HTR-8/SVneo (cell line): ENCODE data around the gene TAGLN2.

Experiments used
- DNase-seq: peaks from one replicate; pipeline ENCODE4 v3.0.0; 2011; ENCODE audit warnings: low spot score, mixed read lengths; ENCODE audit not compliant: insufficient read length
- FAIRE-seq: peaks from 2 replicates; lab custom pipeline; 2011; peaks lifted over from hg19 to GRCh38; lab: Jason Lieb, UNC

The TAGLN2 gene

DNA sequence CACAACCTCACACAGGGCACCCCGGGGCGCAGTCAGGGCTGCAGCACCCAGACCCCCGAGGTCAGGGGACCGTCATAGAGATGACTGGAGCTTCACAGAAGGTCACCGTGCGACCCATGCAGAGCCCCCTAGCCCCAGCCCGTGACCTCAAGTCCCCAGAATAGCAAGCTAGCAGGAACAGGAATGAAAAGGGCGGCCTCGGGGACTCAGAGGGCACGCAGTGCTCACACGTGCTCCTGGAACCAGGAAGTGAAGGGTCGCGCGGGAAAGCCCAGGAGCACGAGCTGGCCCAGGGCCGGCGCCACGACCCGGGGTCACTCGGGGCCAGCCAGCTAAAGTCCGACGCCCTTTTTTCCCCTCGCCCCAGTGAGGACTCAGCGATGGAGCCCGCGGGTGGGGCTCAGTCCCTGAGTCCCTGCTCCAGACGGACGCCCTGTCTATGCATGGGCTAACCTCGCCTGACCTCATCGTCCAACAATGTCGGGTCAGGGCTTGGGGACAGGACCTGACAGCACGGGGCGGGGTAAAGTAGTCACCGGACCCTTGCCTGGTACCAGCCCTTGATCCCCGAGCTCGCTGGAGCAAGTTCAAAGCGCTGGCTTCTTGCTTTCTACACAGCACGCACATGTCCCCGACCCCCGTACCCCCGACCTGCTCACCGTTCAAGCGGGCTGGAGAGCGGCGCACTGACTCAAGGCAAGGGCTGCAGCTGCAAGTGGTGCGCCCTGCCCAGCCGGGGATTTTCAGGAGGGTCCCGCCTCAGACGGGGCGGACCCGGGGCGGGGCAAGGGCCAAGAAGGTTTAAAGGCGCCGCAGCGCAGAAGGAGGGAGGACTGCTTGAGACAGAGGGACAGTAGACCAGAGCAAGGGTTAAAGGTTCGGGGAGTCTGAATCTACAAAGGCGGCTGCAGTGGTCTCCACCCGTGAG is at the start of gene TAGLN2:
Gene TAGLN2 (minus strand): TSS at position 717 of the 928 bp plus-strand sequence. CDS start 4,998 bp downstream, outside the sequence.
- peak; percentile 86 for DNase-seq
- no peak for FAIRE-seq

DNA sequence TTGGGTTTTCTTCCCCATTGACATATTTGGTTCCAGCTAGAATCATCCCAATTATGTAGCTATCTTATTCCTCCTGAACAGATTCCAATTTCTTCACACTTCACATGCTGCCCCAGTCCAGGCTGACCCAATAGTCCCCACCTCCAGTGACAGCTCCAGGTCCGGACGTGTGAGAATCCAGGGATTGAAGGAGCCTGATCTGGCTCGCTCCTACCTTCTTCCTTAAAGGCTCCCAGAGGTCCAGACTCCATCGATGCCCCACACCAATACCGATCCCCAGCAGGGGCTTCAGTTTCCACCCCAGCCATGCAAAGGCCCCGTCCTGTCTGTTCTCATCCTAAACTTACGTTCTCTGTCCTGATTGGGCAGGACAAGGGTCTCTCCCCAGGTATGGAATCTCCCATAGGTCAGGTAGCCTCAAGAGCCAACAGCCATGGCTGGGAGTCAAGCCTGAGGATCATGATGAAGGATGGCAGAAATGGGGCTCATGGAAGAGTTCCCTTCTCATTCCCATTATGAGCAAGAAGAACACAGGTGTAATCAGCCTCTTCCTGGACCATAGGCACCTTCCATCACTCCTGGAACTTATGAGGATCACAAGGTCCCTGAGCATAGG is 49.2 kb upstream of the TAGLN2 start:
- DNase-seq: no peak
- FAIRE-seq: no peak

DNA sequence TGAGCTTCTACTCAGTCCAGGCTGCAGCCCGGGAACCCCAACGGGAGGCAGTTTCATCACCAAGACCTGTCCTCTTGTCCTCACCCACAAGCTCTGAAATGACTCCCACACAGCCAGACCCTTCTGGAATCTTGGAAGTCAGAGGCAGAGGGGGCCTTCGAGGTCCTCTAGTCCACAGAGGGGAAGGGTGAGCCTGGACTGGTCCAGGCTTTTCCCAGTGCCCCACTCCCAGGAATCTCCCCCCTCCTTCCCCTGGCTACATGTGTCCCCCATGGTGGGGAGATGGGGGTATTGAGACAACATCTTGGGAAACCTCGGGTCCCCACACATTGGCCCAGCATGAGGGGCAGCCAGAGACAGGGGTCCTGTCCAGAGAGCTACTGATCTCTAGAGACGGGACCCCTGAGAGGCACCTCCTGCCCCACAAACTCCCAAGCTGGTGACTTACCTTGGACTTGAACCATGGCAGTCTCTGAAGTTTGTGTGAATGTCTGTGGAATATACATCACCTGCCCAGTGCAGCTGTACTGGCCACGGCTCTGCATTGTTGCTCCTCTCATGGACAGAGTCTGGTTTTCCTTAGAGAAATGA is 48.1 kb upstream of the TAGLN2 start:
- FAIRE-seq: no peak
- DNase-seq: no peak

DNA sequence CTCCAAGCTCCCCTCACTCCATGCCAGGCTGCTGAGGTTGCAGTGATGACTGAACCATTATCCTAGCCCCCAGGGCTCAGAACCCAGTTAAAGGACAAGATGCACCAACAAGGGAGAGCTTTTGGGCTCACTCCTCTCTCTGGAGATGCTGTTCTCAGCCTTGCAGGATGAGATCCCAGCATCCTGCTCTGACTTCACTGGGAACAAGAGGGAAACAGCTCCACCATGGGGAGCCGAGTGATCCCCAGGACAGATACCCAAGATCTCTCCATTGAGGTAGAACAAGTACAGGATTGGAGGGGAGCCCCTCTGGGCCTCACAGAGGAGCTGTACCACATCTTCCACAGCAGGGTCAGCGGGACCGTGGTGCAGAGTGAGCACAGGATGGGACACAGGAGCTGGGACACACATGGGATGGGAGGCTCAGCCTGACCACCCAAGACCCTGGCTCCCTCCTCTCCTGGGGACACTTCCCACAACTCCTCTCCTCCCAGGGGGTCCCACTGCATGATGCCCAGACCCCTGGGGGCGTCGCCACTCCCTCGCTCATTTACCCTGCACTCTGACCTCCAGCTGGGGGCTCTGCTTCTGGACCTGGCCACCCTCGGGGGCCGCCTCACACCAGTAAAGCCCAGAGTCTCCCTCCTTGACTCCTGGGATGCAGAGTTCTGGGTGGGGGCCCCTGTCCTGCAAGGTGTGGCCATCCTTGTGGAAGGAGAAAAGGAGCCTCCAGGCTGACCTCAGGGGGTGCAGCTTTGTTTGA is 47.3 kb upstream of the TAGLN2 start:
- FAIRE-seq: no peak
- DNase-seq: no peak

DNA sequence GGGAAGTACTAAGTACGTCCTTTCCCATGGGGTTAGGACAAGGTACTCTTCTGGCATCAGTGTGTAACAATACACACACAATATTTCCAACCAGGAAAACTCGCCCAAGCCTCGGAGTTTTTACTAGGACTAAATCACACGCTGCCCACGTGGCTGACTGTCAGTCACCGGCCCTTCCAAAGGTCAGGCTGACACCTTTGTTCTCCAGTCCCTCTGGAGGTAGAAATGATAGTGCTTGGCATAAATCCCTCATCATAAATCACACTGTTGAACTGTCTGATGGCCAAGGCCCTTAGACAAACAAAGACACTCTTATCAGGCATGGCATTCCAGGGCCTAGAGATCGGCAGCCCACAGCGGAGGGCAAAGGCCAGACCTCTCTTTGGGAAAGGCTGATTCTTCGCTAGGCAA is 45.6 kb upstream of the TAGLN2 start:
- DNase-seq (no peak), FAIRE-seq (no peak)

DNA sequence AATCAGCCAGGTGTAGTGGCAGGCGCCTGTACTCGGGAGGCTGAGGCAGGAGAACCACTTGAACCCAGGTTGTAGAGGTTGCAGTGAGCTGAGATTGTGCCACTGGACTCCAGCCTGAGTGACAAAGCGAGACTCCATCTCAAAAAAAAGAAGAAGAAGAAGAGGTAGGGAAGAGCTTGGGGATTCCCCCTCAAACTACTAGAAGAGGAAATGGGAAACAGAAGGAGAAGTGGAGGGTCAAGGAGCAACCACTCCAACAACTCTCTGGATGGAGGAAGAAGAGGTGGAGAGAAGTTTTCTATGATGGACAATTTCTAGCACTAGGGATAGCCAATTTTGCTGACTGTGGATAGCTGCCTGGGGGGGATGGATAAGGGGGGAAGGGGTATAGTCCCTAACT is 43.6 kb upstream of the TAGLN2 start:
- FAIRE-seq (no peak), DNase-seq (no peak)

DNA sequence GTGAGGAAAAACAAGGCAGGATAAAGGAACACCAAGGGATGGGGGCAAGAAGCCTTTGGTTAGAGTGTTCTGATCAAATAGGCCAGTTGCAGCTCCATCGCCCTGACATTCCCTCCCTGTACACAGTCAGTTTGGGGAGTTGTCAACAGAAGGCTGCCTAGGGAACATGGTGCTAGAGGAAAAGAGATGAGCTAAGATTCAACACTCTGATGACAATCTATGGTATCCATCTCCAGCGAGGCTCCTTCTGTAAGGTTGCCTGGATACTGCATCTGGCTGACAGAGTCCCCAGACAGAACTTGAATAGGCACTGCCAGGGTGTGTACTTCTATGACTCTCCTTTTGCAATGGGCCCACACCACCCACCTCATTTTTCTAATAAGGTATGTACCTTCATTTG is 40.0 kb upstream of the TAGLN2 start:
- DNase-seq: no peak
- FAIRE-seq: no peak

DNA sequence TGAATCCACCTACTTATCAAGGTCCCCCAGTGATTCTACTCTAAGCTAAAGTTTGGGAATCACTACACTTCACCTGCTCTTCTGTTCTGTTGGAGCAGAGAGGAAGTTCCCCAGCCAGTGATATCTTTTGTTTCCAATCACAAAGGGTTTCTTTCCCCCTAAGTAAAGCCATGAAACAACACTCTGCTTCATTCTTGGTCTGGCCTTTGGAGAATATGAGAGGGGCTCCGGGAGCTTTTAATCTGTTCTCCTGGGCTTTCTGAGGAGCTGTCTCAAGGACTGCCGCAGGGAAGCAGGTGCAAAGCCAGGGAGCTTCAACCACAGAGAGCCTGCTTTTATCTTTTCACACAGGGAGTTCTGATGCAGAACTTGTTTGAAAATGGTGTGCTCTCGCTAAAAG is 38.8 kb upstream of the TAGLN2 start:
- FAIRE-seq (no peak), DNase-seq (no peak)

DNA sequence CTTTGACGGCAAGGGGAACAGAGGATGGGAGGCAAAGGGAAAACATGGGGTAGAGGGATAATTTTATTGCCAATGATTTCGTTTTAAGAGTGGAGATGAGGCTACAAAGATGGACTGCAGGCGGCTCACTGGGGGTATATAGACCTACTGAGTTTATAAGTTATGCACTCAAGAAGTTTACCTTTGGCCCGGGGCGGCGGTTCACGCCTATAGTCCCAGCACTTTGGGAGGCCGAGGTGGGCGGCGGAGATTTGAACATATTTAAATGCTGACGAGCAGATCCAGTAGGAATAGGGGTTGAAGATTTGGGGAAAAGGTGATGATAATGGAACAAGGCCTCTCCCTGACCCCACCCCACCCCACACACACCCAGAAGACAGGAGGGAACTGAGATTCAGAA is 36.9 kb upstream of the TAGLN2 start:
- DNase-seq (no peak), FAIRE-seq (no peak)

DNA sequence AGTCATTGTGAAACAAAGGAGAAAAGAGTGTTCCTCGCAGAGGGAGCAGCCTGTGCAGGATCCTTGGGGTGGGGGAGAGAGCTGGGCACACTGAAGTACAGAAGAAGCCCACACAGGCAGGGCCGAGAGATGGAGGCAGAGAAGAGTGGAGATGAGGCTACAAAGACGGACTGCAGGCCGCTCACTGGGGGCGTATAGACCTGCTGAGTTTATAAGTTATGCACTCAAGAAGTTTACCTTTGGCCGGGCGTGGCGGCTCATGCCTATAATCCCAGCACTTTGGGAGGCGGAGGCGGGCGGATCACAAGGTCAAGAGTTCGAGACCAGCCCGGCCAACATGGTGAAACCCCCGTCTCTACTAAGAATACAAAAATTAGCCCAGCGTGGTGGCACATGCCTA is 36.3 kb upstream of the TAGLN2 start:
- no peak for DNase-seq
- no peak for FAIRE-seq

DNA sequence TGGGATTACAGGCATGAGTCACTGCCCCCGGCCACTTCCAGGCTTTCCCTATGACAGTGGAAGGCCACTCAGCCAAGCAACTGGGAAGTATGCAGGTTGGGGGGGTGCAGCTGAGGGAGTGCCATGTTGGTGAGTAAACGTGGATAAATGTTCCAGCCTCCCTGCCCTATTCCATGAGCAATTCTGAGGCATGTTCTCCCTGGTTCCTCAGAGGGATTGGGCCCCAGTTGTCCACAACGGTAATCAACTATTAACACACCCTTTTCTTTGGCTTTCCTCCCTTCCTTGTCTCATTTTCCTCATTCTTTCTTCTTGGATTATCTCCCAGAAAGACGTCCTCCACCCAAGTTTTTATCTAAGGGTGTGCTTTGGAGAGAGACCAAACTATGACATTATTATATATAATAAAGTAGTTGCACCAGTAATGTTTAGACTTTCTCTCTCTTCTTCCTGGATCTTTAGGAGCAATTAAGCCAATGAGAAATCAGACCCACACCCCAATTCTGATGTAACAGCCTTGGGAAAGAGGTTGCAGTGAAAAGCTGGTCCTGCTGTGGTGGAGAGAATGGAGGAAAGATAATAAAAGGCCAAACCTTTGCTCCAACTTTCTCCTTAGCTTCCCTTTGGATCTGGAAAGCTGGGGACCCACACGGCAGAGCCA is 35.5 kb upstream of the TAGLN2 start:
- FAIRE-seq (no peak), DNase-seq (no peak)

DNA sequence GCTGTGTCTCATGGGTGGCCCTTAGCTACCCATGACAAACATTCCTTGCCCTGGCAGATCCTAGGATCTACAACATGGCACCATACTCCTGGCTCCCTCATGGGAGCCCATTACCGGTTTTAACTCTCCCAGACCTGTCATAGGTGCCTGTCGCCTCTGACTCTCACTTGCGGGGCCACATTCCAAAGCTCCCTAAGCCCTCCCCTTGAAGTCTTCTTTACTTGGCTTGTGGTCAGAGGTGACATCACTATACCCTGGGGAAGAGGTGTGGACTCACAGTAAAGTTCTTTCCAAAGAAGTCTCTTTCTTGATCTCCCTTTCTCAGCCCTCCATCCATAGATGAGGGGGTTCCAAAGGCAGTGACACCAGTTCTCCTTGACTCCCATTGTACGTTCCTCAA is 34.1 kb upstream of the TAGLN2 start:
- no peak for DNase-seq

DNA sequence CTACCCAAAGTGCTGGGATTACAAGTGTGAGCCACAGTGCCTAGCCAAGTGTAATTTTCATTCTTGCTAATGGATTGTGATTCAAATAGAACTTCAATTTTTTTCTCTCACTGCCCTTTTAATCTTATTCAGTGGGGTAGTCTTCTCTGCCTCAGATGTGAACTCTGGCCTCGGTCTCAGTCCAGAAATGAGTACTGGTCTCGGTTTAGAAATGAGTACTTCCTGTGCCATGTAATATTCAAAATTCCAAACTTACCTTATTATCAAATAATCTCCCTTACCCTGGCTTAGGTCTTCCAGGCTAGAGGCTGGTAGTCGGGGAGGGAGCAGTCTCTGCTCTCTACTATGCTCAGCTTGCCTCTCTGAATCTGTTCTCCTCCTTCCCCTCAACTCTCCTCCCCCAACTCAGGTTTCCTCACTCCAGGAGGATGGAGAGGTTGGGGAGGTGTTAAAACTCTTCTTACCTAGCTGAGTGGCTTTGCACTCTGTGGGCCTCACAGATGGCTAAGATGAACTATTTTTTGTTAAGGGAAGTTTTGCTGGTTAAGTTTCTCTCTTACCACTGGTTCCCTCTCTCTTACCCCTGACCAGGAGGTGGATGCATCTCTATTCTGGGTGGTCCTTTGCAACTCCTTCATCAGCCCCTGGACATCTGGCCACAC is 33.5 kb upstream of the TAGLN2 start:
- DNase-seq: no peak
- no peak for FAIRE-seq

More for the DNA sequence above, 34.1 kb upstream of the TAGLN2 start:
- FAIRE-seq: no peak

DNA sequence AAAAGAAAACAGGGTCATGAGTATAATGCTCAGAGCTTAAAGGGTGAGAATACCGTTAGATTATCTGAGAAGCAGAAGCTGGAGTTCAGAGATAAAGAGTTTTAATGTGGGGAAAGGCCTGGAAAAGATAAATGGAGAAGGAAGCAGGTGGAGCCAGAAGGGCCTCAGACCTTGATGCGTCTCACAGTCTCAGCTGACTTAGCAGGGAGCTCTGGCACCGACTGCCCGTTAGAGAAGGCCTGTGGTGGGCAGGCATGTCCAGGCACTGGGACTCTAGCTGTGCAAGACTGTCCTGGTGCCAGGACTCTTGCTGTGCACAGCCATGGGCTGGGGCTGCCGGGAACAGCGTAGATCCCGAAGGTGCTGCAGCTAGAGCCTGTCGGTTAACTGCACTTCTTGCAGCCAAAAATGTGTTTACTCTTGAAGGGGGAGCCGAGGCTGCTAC is 32.5 kb upstream of the TAGLN2 start:
- DNase-seq: no peak
- no peak for FAIRE-seq

DNA sequence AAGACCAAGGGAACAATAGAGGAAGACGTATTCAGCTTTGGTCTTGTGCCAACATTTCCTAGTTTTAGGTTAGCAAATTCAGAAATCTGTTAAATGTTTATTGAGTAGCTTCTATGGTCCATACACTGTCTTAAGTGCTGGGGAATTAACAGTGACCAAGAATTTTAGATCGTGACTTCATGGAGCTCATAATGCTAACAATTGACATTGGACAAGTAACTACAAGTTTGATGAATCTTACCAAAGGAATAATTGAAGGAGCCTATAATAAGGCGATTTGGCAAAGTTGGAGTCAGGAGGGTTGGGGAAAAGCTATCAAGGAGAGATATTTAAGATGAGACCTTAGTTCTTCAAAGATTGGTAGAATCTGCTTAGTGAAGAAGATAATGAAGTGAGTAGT is 30.1 kb upstream of the TAGLN2 start:
- FAIRE-seq (no peak), DNase-seq (no peak)

DNA sequence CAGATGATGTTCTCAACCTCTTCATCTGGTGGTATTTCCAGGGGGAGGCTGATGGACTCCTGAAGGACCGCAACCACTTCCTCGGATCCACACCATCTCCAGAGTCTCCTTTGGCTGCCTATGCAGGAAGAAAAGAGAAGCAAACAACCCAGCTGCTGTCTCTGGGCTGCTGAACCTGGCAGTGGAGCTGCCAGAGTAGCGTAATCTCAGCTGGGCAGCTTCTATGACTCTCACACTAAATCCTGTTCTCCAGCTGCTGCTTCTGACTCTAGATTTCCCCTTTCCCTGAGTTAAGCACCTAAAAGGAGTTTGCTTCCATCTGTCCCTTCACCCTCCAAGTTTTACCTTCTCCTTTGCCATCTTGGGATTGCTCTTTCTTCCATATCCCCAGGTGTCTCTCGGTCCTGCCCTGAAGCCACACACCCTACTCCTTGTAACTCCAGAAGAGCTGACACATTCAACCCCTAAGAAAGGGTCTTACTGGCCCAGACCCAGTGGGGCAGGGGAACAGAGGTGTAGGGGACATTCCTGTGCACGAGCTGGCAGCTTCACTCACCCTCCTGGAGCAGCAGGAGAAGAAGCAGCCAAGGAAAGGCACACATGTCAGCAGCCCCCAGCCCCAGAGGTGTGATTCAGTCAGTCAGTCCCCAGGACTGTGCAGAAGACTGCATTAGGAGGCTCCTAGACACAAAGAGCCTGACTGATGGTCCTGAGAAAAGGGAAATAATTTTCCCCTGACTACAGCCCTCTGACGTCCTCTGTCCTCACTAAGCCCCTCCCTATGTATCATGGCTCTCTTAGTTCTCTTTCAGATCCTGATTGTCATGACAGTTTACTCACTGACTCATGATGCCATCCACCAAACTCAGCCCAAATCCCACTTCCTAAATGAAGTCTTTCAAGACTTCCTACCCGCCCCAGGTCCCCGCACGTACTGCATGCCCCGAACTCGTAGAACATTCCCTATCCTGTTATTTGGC is 28.5 kb upstream of the TAGLN2 start, which contains the start of gene SLAMF9:
Gene SLAMF9 (minus strand): TSS at position 702 of the 980 bp plus-strand sequence. CDS start 100 bp downstream, at position 602.
- DNase-seq (peak; percentile 21), FAIRE-seq (no peak)

DNA sequence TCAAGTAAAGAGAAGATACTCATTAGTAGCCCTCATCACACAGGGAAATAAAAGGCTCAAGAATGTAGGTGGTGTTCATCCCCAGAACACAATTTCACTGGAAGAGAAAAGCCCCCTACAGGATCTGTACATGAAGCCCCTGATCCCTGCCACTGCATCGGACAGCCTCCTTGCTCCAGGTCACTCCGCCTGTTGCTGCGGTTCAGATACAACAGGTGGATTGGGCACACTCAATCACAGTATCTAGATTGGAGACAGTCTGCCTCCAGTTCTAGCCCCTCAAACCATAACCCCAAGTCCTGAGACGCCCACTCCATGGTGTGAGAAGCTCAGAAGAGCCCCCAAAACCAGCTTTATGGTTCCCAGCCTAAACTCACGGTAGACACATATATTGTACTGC is 27.6 kb upstream of the TAGLN2 start:
- DNase-seq (no peak), FAIRE-seq (no peak)

DNA sequence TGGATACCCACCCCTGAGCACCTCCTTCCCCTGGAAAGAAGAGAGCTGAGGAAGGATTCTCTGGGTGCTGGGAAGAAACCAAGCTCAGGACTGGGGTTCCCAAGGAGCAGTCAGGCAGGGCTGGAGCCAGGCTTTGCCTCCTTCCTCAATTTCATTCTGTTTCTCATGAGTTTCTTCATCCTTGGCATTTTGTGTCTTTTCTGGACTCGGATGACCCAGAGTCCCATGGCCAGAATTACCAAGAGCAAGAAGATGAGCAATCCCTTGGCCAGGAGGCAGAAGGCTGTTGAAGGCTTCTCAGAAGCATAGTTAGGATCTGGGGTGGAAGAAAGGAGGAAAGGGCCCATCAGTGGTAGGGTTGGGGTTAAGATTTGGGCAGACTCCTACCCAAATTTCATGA is 26.2 kb upstream of the TAGLN2 start:
- DNase-seq: no peak
- no peak for FAIRE-seq
